GM19193 (cell line): Measurements from ENCODE around the gene TRIM33.

Experiments used
- POLR2A ChIP-seq: IDR thresholded peaks from 4 replicates; pipeline ENCODE4 v1.6.1; 2011; ENCODE audit not compliant: insufficient read depth, insufficient read length; ENCODE audit errors: extremely low read depth

Gene TRIM33

DNA sequence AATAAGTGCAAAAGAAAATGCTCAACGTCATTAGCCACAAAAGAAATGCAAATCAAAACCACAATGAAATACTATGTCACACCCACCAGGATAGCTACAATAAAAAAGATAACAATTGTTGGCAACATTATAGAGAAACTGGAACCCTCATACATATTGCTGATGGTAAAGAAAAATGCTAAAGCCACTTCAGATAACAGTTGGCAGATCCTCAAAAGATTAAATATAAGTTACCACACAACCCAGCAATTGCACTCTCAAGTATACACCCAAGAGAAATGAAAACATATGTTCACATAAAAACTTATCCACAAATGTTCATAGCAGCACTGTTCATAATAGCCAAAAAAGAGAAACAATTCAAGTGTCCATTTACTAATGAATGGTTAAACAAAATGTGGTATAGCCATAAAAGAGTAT, 20.7 kb downstream of the TRIM33 start:
- TF ChIP-seq POLR2A: no peak

DNA sequence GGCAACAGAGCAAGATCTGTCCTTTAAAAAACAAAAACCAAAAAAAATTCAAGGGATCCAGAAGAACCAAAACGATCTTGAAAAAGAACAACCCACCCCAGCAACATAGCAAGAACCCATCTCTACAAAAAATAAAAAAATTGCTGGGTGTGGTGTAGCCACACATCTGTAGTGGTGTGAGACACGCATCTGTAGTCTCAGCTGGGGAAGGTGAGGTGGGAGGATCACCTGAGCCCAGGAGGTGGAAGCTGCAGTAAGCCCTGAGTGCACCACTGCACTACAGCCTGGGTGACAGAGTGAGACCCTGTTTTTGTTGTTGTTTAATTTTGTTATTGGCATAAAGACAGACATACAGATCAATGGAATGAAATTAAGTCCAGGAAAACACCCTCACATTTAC, 22.3 kb downstream of the TRIM33 start:
- TF ChIP-seq POLR2A: no peak

DNA sequence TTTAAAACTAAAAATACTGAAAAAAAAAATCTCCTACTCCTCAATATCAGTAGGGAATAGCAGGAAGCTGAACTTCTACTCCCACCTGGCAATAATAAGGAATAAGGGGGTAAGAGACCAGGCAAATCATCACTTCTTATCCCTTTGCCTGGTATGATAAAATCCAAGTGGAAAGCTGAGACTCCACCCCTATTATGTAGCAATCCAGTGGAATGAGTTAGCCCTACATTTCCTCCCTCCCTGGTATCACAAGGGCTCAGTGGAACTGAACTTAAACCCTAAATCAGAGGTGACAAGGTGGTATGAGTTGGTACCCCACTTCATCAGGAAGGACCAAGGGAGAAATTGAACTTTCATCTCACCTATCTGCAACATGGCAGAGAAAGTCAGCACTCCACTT, 25.7 kb downstream of the TRIM33 start:
- TF ChIP-seq POLR2A: no peak

DNA sequence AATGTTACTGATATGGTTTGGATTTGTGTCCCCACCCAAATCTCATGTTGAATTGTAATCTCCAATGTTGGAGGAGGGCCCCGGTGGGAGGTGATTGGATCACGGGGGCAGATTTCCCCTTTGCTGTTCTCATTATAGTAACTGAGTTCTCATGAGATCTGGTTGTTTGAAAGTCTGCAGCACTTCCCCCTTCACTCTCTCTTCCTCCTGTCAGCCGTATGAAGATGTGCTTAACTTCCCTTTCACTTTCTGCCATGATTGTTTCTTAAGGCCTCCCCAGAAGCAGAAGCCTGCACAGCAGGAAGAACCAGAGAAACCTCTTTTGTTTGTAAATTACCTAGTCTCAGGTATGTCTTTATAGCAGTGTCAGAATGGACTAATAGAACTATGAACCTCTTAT, 28.4 kb downstream of the TRIM33 start:
- TF ChIP-seq POLR2A: no peak

DNA sequence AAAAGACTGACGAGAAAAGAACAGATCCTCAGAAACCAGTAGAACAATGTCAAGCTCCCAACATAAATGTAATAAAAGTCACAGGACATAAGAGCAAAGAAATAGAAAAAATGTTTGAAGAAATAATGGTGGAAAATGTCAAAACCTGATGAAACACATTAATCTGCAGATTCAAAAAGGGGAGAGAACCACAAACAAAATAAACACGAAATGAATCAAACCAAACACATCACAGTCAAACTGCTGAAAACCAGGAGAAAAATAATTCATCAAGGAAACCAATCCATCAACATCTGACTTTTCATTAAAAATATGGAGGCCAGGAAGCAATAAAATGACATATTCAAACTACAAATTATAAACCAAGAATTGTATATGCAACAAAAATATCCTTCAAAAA, 31.9 kb downstream of the TRIM33 start:
- no peak for TF ChIP-seq POLR2A

DNA sequence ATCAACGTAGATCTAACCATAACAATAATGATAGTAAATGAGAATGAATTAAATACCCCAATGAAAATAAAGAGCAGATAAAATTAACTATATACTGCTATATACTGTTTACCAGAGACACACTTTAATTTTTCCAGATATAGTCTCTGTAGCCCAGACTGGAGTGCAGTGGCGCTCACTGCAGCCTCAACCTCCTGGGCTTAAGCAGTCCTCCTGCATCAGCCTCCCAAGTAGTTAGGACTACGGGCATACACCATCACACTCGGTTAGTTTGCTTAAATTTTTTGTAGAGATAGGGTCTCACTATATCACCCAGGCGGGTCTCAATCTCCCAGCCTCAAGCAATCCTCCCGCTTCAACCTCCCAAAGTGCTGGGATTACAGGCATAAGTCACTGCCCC, 37.2 kb downstream of the TRIM33 start:
- no peak for TF ChIP-seq POLR2A

DNA sequence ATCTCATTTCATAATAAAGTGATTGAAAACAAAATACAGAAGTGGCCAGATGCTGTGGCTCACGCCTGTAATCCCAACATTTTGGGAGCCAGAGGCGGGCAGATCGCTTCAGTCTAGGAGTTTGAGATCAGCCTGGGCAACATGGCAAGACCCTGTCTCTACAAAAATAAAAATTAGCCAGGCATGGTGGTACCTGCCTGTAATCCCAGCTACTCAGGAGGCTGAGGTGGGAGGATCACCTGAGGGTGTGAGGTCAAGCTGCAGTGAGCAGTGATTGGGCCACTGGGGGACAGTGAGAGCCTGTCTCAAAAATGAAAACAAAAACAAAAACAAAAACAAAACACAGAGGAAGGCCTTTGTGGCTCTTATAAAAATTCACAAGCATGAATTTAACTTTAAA, 38.6 kb downstream of the TRIM33 start:
- no peak for TF ChIP-seq POLR2A

DNA sequence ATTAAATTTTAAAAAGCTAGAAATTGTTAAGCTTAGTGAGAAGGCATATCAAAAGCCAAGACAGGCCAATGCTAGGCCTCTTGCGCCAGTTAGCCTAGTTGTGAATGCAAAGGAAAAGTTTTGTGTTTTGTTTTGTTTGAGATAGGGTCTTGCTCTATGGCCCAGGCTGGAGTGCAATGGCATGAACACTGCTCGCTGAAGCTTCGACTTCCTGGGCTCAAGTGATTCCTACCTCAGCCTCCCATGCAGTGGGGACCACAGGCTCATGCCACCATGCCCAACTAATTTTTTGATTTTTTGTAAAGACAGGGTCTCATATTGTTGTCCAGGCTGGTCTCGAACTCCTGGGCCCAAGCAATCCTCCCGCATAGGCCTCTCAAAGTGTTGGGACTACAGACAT, 40.3 kb downstream of the TRIM33 start:
- TF ChIP-seq POLR2A: no peak

DNA sequence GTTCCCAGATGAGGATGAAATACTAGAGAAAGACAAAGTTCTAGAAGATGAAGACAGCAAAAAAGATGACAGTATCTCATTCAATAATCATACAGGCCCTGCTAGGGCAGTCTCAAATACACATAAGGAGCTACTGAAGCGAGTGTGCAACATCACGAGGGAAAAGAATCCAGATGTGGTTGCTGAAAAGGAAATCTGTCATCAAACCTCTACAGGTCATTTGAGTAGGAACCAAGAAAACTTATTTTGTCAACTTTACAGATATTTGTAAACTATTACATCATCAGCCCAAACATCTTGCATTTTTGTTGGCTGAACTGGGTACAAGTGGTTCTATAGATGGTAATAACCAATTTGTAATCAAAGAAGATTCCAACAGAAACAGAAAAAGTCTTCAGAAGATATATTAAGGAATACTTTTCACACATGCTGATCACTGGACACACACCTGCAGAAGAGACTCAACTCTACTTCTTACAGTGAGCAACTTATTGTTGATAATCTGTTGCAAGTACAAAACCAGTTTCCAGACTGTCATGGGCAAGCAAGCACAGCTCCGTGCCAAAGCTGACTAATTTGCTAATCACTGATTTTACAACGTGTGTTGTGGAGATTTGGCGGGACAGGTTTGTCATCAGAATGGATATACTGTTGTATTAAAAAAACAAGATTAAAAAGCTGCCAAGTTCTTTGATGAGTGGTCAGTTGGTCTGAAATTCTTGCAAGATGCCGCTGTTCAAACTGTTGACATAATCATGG, 42.1 kb downstream of the TRIM33 start:
- no peak for TF ChIP-seq POLR2A

DNA sequence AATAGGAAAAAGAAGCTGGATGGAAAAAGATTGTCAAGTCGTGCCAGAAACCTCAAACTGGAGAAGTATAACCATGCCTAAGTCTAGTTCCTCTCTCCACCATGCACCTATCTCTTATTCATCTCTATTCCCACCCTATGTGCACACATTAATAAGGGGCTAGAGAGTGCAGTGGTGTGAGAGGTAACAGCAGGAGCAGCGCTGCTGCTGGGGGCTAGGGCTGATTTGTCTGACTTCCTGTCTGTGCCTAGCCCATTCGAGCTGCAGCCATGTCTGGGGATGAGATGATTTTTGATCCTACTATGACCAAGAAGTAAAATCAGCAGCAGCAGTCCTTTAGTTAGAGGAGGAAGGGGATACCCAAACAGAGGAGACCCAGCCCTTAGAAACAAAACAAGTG, 43.0 kb downstream of the TRIM33 start:
- no peak for TF ChIP-seq POLR2A

DNA sequence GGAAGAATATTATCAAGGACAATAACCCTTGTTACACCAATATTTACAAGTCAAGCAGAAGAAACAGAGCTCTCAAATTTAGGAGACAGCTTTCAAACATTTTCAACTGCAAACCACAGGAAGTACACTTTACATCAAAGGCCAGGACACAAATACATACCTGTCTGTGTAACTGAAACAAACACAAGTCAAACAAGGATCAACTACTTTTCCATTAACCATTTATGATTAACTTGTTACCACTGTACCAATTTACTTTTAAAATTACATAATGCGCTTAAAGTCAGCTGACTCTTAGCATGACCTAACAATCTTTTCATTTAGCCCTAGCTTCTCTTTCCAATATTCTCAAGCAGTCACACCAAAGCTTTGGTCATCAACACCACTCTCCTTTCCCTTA, 43.5 kb downstream of the TRIM33 start:
- TF ChIP-seq POLR2A: no peak

DNA sequence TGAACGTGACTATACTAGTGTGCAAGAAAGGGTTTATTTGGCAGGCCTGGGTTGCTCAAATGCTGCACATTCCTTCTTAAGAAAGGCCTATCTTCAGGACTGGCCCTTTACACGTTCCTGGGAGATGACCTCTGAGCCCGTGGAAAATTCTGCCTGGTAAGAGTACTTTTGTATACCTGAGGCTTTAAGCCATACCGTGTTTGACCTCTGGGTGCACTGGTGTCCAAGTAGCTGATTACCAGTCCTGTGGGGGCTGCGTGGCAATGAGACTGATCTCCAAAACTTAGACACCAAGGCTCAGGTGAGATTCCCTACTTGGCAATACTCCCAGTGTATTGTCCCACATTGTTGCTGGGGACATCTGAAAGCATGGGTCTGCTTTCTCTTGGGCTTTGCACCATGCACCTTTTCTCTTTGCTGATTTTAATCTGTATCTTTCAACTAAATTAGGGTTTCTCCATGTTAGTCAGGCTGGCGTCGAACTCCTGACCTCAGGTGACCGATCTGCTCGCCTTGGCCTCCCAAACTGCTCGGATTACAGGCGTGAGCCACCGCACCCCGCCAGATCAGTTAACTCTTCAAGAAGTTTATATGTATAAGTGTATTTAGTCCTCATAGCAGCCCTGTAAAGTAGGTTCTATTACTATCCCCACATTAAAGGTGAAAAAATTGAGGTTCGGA, 44.5 kb downstream of the TRIM33 start:
- no peak for TF ChIP-seq POLR2A

DNA sequence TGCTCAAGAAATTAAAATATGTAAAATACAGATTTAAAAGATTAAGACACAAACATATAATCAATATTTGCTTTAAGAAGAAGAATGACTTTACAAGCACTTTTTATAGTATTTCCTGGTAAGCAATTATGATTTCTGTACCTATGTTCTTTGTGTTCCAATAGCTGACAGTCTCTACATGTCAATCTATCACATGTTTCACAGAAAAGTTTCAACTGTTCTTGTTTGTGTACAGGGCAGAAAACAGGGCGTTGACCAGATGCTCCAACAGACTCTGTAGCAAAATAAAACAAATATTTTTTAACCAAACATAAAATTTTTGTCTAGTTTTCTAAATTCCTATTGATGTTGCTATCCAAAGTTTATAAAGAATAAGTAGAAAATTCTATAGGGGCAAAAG, 48.0 kb downstream of the TRIM33 start:
- no peak for TF ChIP-seq POLR2A

DNA sequence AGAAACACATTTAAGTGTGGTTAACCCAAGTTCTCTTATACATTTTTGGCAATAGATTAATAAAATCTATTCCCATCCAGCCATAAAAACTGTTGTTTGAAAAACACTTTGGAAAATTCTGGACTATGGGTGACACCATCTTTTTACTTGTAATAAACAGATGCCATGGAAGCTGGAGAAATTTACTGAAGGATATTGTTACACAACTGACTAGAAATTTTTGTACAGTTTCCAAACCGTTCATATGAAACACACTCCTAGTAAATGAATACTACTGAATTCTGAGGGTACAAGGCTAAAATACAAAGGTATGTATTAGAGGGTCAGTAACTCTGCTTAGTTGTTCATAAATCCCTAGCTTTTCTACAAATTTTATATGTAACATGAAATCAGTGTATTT, 48.7 kb downstream of the TRIM33 start:
- no peak for TF ChIP-seq POLR2A

DNA sequence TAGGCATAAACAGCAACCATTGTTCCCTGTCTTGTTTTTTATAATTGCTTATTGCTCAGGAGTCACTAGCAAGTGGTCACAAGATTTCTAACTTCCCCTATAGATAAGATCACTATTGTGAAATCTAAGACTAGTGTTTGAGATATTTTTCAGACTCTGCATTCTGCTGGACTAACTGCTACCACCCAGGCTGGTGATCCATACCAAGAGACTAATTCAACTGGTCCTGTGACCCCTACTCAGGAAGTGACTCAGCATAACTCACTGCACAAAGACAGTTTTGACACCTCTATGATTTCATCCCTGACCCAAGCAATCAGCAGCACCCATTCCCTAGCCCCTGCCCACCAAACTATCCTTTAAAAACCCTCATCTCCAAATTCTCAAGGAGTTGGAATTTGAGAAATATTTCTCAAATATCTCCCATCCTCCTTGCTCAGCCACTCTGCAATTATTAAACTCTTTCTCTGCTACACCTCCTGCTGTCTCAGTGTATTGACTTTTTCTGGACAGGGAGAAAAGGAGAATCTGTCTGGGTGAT, 52.7 kb downstream of the TRIM33 start:
- no peak for TF ChIP-seq POLR2A

DNA sequence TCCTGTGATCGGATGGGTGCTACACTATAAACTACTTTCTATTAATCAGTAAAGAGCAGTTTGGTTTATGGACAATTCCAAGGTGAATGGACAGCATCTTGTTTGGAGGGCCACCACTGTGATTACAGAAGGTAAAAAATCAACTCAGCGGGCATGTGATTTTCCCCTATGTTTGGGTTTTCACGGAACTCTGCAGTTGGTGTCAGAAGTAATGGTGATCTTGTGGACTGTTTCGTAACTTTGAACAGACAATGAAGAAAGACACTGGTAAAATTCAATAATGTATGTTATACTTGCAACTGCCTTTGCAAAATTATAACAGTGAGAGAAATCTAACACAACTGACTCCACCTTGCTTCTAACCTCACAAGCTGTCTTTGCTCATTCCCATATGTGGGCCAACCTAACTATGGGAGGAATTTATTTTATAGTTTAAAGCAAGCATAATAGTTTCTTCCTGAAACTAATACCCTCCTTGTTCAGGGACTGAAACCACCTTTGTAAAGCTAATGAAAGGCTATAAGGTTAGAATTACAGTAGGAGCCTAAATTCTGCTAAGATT, 53.2 kb downstream of the TRIM33 start:
- TF ChIP-seq POLR2A: no peak
